Measurements from ENCODE around the gene DPEP1.
"Not testable (repeated sequence)": the region's sequence is repeated elsewhere in the genome, so short reads cannot be mapped to it uniquely, and the experiment has no call there.

DPEP1 gene

DNA sequence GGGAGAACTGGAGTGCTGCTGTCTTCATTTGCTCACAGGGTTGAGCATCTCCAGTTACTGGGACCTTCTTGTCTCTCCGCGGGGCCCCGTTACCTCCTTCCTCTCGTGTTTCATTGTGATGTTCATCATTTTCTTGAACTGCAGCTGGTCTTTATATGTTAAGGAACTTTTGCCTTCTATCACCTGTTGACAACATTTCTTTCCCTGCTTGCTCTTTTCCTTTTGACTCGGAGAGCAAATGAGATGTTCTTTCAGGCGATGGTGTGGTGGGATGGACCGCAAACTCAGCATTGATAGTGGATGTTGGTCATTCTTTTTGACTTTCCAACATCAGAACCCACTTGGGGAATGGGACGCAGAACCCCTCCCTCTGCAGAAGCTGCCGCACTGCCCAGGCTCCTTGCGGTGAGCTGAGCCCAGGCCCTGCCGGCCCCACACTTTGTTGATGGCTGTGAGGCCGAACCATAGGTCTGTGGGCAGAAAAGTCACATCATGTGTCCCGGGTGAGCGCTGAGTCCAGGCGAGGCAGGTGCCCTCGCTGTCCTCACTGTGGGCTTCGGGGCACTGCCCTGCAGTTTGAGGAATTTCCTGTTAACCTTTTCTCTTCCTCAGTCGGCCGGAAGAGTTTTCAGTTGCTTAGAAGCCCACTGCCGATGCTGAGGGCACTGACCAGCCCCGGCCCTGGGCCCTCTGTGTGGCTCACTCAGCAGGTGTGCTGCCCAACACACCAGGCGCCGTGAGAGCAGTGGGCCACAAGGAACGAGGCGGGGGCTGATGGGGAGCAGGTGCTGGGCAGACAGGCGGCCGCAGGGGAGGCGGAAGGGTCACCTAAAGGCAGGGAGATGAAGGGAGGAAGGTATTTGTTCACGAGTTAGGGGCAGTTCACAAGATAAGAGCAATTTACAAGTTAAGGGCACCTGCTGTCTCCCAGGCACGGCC is 45.5 kb upstream of the DPEP1 start:
- Histone ChIP-seq H3K36me3 (ENCODE audit: control insufficient read depth, insufficient read depth, low read length) (no peaks in the 10 kb centered on the region), H3K27me3 (ENCODE audit: control insufficient read depth, insufficient read depth, low read length) (no peaks in the 10 kb centered on the region), H3K79me2 (no peaks in the 10 kb centered on the region), H3K27ac (no peak overlapping the region), H3K9me3 (ENCODE audit: control insufficient read depth, low read length) (no peaks in the 10 kb centered on the region), H3K4me3 (ENCODE audit: low read depth, low read length) (no peak overlapping the region), H3K4me1 (peaks cover 33% of the 10 kb centered on the region), H2AFZ (no peak overlapping the region), H3K9ac (no peak overlapping the region), H3K4me2 (ENCODE audit: low read length) (no peak overlapping the region)
- TF ChIP-seq CTCF (IDR thresholded peaks at IDR 0.05): no peak

DNA sequence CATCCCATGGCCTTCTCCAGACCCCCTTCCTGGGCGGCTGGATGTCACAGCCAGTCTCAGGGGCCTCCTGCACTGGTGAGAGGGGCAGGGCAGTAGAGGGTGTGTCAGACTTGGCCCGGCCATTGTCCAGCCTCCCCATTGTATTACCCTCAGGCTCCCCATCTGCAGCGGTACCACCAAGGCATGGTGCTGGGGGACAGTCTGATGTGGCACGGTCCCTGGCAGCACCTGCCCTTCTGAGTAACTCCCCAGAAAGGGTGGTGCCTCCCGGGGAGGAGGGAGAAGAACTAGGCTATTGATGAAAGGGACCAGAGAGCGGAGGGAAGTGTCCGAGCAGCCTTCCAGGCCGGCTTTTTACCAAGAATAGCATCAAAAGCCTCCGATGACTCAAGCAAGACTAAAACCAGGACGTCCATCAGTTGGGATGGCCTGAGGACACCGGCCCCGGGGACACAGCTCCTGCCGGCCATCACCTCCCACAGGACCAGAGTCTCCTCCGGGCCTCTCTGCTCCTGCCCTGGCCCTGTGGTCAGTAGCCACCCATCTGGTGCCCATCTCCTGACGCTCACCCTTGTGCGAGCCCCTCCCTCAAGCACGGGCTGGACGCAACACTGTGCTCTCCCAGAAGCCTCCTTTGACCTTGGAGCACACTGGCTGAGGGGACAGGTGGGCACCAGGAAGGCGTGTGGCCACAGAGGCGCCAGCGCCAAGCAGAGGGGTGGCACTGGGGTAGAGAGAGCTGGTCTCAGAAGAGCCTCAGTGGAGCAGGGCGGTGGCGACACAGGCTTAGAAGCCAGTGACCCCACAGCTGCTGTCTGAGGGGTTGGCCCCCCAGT is 43.7 kb upstream of the DPEP1 start:
- Histone ChIP-seq H3K9me3 (ENCODE audit: control insufficient read depth, low read length) (no peaks in the 10 kb centered on the region), H3K27me3 (ENCODE audit: control insufficient read depth, insufficient read depth, low read length) (no peaks in the 10 kb centered on the region)

DNA sequence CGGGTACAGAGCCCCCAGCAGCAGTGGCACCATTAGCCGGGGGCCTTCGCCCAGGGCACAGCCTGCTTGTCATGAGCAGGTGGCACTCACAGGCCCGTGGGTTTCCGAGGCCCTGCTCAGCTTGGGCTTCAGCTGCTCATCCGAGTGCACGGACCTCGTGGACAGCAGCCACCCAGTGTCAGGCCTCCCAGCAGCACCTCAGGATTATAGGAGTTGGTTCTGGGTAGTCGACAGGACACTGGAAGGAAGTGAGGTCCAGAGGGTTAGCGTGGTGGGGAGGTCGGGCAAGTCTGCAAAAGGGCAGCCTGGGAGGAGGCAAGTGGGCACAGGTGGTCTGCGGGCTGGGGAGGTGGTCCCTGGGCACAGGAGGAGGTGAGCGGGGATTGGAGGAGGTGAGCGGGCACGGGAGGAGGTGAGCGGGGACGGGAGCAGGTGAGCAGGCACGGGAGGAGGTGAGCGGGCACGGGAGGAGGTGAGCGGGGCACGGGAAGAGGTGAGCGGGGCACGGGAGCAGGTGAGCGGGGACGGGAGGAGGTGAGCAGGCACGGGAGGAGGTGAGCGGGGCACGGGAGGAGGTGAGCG is 43.0 kb upstream of the DPEP1 start:
- no peaks in the 10 kb centered on the region for H3K79me2 ChIP-seq
- H3K9me3 ChIP-seq (ENCODE audit: control insufficient read depth, low read length): no peaks in the 10 kb centered on the region
- H3K4me1 ChIP-seq: peaks cover 22% of the 10 kb centered on the region
- no peak overlapping the region for H3K9ac ChIP-seq
- H3K36me3 ChIP-seq (ENCODE audit: control insufficient read depth, insufficient read depth, low read length): no peaks in the 10 kb centered on the region
- no peaks in the 10 kb centered on the region for H3K27me3 ChIP-seq (ENCODE audit: control insufficient read depth, insufficient read depth, low read length)
- no peak for TF ChIP-seq CTCF (IDR thresholded peaks at IDR 0.05)
- no peak overlapping the region for H3K27ac ChIP-seq
- H3K4me3 ChIP-seq (ENCODE audit: low read depth, low read length): no peak overlapping the region
- H3K4me2 ChIP-seq (ENCODE audit: low read length): no peak overlapping the region
- H2AFZ ChIP-seq: no peak overlapping the region

More for the DNA sequence above, 43.7 kb upstream of the DPEP1 start:
- no peak overlapping the region for H3K27ac ChIP-seq
- no peaks in the 10 kb centered on the region for H3K79me2 ChIP-seq
- H3K9ac ChIP-seq: no peak overlapping the region
- H3K4me3 ChIP-seq (ENCODE audit: low read depth, low read length): no peak overlapping the region
- H2AFZ ChIP-seq: no peak overlapping the region
- H3K36me3 ChIP-seq (ENCODE audit: control insufficient read depth, insufficient read depth, low read length): no peaks in the 10 kb centered on the region
- TF ChIP-seq CTCF (IDR thresholded peaks at IDR 0.05): no peak
- H3K4me1 ChIP-seq: peaks cover 28% of the 10 kb centered on the region
- H3K4me2 ChIP-seq (ENCODE audit: low read length): no peak overlapping the region

DNA sequence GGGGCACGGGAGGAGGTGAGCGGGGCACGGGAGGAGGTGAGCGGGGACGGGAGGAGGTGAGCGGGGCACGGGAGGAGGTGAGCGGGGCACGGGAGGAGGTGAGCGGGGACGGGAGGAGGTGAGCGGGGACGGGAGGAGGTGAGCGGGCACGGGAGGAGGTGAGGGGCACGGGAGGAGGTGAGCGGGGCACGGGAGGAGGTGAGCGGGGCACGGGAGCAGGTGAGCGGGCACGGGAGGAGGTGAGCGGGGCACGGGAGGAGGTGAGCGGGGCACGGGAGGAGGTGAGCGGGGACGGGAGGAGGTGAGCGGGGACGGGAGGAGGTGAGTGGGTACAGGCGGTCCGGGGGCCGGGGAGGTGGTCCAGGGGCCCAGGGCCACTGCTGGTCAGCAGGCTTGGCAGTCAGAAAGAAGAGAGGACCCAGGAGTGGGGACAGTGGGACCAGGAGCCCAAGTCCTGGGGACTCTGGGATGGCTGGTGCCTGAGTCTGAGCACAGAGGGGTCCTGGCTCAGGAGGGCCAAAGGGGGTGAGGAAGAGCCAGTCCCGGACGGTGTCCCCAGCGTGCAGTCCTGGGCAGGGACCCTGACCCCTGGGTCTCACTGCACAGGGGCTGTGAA is 42.4 kb upstream of the DPEP1 start:
- H3K27me3 ChIP-seq (ENCODE audit: control insufficient read depth, insufficient read depth, low read length): not testable (repeated sequence)

More for the DNA sequence above, 42.4 kb upstream of the DPEP1 start:
- H3K36me3 ChIP-seq (ENCODE audit: control insufficient read depth, insufficient read depth, low read length); H3K9ac ChIP-seq; H2AFZ ChIP-seq; H3K4me3 ChIP-seq (ENCODE audit: low read depth, low read length); H3K4me2 ChIP-seq (ENCODE audit: low read length); H3K9me3 ChIP-seq (ENCODE audit: control insufficient read depth, low read length); H3K27ac ChIP-seq; H3K79me2 ChIP-seq: not testable (repeated sequence)
- H3K4me1 ChIP-seq: peaks cover 16% of the 10 kb centered on the region

Measured in parathyroid adenoma (tissue), 2 donors.